ENCODE results near the gene DOCK2.
"Not testable (repeated sequence)": the region's sequence is repeated elsewhere in the genome, so short reads cannot be mapped to it uniquely, and the experiment has no call there.

Gene DOCK2

DNA sequence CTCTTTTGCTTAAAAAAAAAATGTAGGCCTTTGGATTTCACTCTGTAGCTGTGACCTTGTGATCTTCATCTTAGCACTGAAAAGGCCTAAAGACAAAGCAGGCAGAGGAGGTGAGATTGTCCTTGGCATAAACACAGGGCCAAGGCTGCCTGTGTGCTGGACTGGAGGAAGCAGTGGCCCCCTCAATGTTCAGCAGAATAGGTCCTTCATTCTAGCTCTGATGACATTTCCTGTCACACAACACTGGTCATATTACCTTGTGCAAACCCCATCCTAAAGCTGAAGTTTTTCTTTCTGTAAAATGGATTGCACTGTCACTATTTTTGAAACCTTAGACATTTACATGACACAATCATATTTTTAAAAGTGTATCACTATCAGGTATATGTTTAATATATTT lies 195.8 kb downstream of the DOCK2 start:
- no peaks in the 10 kb centered on the region for H3K36me3 ChIP-seq (ENCODE audit: insufficient read depth, low read length)

GRCh38 chr5:169833681-169834292 lies 196.7 kb downstream of the DOCK2 start:
- H3K9ac ChIP-seq (ENCODE audit: low read depth, low read length, poor library complexity, severe bottlenecking); H4K20me1 ChIP-seq (ENCODE audit: insufficient read depth, low read length, poor library complexity, severe bottlenecking); H2AFZ ChIP-seq (ENCODE audit: low read length); H3K4me2 ChIP-seq (ENCODE audit: low read depth, low read length, poor library complexity, severe bottlenecking); H3F3A ChIP-seq (ENCODE audit: low read depth); H3K4me3 ChIP-seq (ENCODE audit: low read length, poor library complexity, severe bottlenecking); H3K4me1 ChIP-seq (ENCODE audit: insufficient read depth, low read length, poor library complexity, severe bottlenecking); H3K9me3 ChIP-seq (ENCODE audit: insufficient read depth, low read depth, low read length); H3K36me3 ChIP-seq (ENCODE audit: insufficient read depth, low read length); H3K27me3 ChIP-seq (ENCODE audit: insufficient read depth, low read length, poor library complexity, severe bottlenecking); H3K9me2 ChIP-seq (replicated peaks; ENCODE audit: low read depth, low read length); H3K79me2 ChIP-seq (ENCODE audit: insufficient read depth, low read length): not testable (repeated sequence)

More for the DNA sequence above, 195.8 kb downstream of the DOCK2 start:
- H3K9me2 ChIP-seq (replicated peaks; ENCODE audit: low read depth, low read length), result no peaks in the 10 kb centered on the region
- H3K4me1 ChIP-seq (ENCODE audit: insufficient read depth, low read length, poor library complexity, severe bottlenecking), result peaks cover 10% of the 10 kb centered on the region
- no peaks in the 10 kb centered on the region for H4K20me1 ChIP-seq (ENCODE audit: insufficient read depth, low read length, poor library complexity, severe bottlenecking)
- no peaks in the 10 kb centered on the region for H3K9me3 ChIP-seq (ENCODE audit: insufficient read depth, low read depth, low read length)
- H3K4me2 ChIP-seq (ENCODE audit: low read depth, low read length, poor library complexity, severe bottlenecking), result no peak overlapping the region
- no peaks in the 10 kb centered on the region for H3K27me3 ChIP-seq (ENCODE audit: insufficient read depth, low read length, poor library complexity, severe bottlenecking)
- H2AFZ ChIP-seq (ENCODE audit: low read length), result no peak overlapping the region
- H3K9ac ChIP-seq (ENCODE audit: low read depth, low read length, poor library complexity, severe bottlenecking), result no peak overlapping the region
- TF ChIP-seq EZH2phosphoT487 (IDR thresholded peaks at IDR 0.05; ENCODE audit: borderline replicate concordance), result no peak
- TF ChIP-seq, protein P1, sequence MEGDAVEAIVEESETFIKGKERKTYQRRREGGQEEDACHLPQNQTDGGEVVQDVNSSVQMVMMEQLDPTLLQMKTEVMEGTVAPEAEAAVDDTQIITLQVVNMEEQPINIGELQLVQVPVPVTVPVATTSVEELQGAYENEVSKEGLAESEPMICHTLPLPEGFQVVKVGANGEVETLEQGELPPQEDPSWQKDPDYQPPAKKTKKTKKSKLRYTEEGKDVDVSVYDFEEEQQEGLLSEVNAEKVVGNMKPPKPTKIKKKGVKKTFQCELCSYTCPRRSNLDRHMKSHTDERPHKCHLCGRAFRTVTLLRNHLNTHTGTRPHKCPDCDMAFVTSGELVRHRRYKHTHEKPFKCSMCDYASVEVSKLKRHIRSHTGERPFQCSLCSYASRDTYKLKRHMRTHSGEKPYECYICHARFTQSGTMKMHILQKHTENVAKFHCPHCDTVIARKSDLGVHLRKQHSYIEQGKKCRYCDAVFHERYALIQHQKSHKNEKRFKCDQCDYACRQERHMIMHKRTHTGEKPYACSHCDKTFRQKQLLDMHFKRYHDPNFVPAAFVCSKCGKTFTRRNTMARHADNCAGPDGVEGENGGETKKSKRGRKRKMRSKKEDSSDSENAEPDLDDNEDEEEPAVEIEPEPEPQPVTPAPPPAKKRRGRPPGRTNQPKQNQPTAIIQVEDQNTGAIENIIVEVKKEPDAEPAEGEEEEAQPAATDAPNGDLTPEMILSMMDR (conservative IDR thresholded peaks at IDR 0.05; ENCODE audit: low read length), result no peak
- no peaks in the 10 kb centered on the region for H3F3A ChIP-seq (ENCODE audit: low read depth)
- H3K79me2 ChIP-seq (ENCODE audit: insufficient read depth, low read length), result no peaks in the 10 kb centered on the region
- H3K4me3 ChIP-seq (ENCODE audit: low read length, poor library complexity, severe bottlenecking), result no peak overlapping the region

GRCh38 chr5:169834540-169834939 lies 197.5 kb downstream of the DOCK2 start:
- not testable (repeated sequence) for H3F3A ChIP-seq (ENCODE audit: low read depth)

DNA sequence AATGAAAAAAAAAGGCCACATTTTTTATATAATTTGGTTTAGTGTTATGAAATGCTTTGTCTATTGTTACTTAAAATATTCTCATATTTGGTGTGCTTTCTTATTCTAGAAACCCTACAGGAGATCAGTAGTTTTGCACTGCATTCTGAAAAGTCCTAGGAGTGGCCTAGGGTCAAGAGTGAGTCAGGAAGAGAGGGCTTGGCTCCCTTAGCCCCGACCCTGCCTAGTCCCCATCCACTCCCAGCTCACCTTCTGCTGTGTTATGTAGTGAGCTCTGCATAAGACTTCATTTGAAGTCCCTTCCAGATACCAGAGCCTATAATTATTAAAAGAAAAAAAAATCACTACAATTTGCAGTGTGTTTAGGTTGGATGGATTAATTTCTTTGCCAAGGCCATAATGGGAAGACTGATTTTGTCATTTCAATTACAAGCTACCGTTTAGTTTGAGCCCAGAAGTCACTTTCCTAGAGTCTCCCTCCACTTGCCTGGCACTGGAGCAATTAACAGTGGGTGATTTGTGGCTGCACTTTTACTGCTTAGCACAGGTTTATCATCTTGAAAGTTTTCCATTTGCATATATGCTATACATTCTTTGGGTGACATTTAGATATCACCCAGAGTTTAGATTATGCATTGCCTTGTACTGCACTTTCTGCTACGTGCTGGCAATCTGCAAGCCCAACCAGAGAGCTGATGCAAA lies 199.9 kb downstream of the DOCK2 start:
- no peaks in the 10 kb centered on the region for H3K9me2 ChIP-seq (replicated peaks; ENCODE audit: low read depth, low read length)
- no peaks in the 10 kb centered on the region for H3K79me2 ChIP-seq (ENCODE audit: insufficient read depth, low read length)
- H3K4me1 ChIP-seq (ENCODE audit: insufficient read depth, low read length, poor library complexity, severe bottlenecking), result peaks cover 9% of the 10 kb centered on the region
- H3K36me3 ChIP-seq (ENCODE audit: insufficient read depth, low read length), result peaks cover 21% of the 10 kb centered on the region; the same call in 1 of the 2 replicates
- no peaks in the 10 kb centered on the region for H4K20me1 ChIP-seq (ENCODE audit: insufficient read depth, low read length, poor library complexity, severe bottlenecking)
- H3K9me3 ChIP-seq (ENCODE audit: insufficient read depth, low read depth, low read length), result no peaks in the 10 kb centered on the region
- no peaks in the 10 kb centered on the region for H3K27me3 ChIP-seq (ENCODE audit: insufficient read depth, low read length, poor library complexity, severe bottlenecking)
- TF ChIP-seq, protein P1 (conservative IDR thresholded peaks at IDR 0.05; ENCODE audit: low read length), result no peak
- TF ChIP-seq EZH2phosphoT487 (IDR thresholded peaks at IDR 0.05; ENCODE audit: borderline replicate concordance), result no peak
- H3F3A ChIP-seq (ENCODE audit: low read depth), result no peaks in the 10 kb centered on the region
- no peak overlapping the region for H3K4me2 ChIP-seq (ENCODE audit: low read depth, low read length, poor library complexity, severe bottlenecking)
- no peak overlapping the region for H3K9ac ChIP-seq (ENCODE audit: low read depth, low read length, poor library complexity, severe bottlenecking)
- no peak overlapping the region for H2AFZ ChIP-seq (ENCODE audit: low read length)
- H3K4me3 ChIP-seq (ENCODE audit: low read length, poor library complexity, severe bottlenecking), result no peak overlapping the region

More at GRCh38 chr5:169834540-169834939, 197.5 kb downstream of the DOCK2 start:
- H3K9ac ChIP-seq (ENCODE audit: low read depth, low read length, poor library complexity, severe bottlenecking); H3K79me2 ChIP-seq (ENCODE audit: insufficient read depth, low read length); H4K20me1 ChIP-seq (ENCODE audit: insufficient read depth, low read length, poor library complexity, severe bottlenecking); H3K27me3 ChIP-seq (ENCODE audit: insufficient read depth, low read length, poor library complexity, severe bottlenecking); H3K4me2 ChIP-seq (ENCODE audit: low read depth, low read length, poor library complexity, severe bottlenecking); H3K4me1 ChIP-seq (ENCODE audit: insufficient read depth, low read length, poor library complexity, severe bottlenecking); H3K36me3 ChIP-seq (ENCODE audit: insufficient read depth, low read length); H3K9me3 ChIP-seq (ENCODE audit: insufficient read depth, low read depth, low read length); H3K9me2 ChIP-seq (replicated peaks; ENCODE audit: low read depth, low read length); H2AFZ ChIP-seq (ENCODE audit: low read length); H3K4me3 ChIP-seq (ENCODE audit: low read length, poor library complexity, severe bottlenecking): not testable (repeated sequence)

Data from Loucy (cell line).